Sigmoid colon (tissue), 4 donors: ENCODE data around the gene ALDH3B2.

Experiments used
- CTCF ChIP-seq, 4 experiments: fragments of 450-650 bp in 3 of 4; fragments of 200-600 bp in 1 of 4; IDR thresholded peaks; one replicate each; pipeline ENCODE4 v1.5.1; 2016 to 2019; ENCODE audit warnings: antibody characterized with exemption in 4 of 4, mild to moderate bottlenecking in 3 of 4, moderate library complexity in 2 of 4
- EP300 ChIP-seq, 4 donors: sonication (generic); formaldehyde crosslinking; IDR thresholded peaks; one replicate each; pipeline ENCODE4 v1.6.1; 2017; ENCODE audit warnings: antibody characterized with exemption in 4 of 4

- TF ChIP-seq CTCF (IDR thresholded peaks at IDR 0.05) (no peak), EP300 (IDR thresholded peaks at IDR 0.05) (no peak)
Measured at GRCh38 chr11:67640758-67641337, 33.6 kb downstream of the ALDH3B2 start.
